Trophoblast cell (in vitro differentiated cells and primary cell): ENCODE measurements around the gene SLCO2B1.

ENCODE experiments used
- DNase-seq, 2 donors: peaks; one replicate each; pipeline ENCODE4 v3.0.0-alpha.2; 2016
- H2AFZ ChIP-seq: 2 replicates; pipeline ENCODE4 v1.6.1; 2013; ENCODE audit warnings: low read length, moderate library complexity, mild to moderate bottlenecking; ENCODE audit not compliant: insufficient read depth, poor library complexity
- H2AK5ac ChIP-seq: 2 replicates; pipeline ENCODE4 v1.6.1; 2013; ENCODE audit warnings: mild to moderate bottlenecking, low read length
- H2BK120ac ChIP-seq: 2 replicates; pipeline ENCODE4 v1.6.1; 2013; ENCODE audit warnings: low read length, mild to moderate bottlenecking, moderate library complexity; ENCODE audit not compliant: insufficient read depth, poor library complexity
- H2BK12ac ChIP-seq: 2 replicates; pipeline ENCODE4 v1.6.1; 2013; ENCODE audit warnings: mild to moderate bottlenecking, low read length, moderate library complexity
- H2BK5ac ChIP-seq: 2 replicates; pipeline ENCODE4 v1.6.1; 2013; ENCODE audit warnings: low read length, low read depth, moderate library complexity, mild to moderate bottlenecking; ENCODE audit not compliant: poor library complexity
- H3K14ac ChIP-seq: 2 replicates; pipeline ENCODE4 v1.6.1; 2013; ENCODE audit warnings: mild to moderate bottlenecking, low read length
- H3K18ac ChIP-seq: 2 replicates; pipeline ENCODE4 v1.6.1; 2013; ENCODE audit warnings: mild to moderate bottlenecking, low read length
- H3K23ac ChIP-seq: 2 replicates; pipeline ENCODE4 v1.6.1; 2013; ENCODE audit warnings: low read length
- H3K27ac ChIP-seq: 2 replicates; pipeline ENCODE4 v1.5.1; 2013; ENCODE audit warnings: low read depth, mild to moderate bottlenecking, inconsistent platforms, low read length, moderate library complexity
- H3K27me3 ChIP-seq: 2 replicates; pipeline ENCODE4 v1.6.1; 2013; ENCODE audit warnings: inconsistent platforms, mild to moderate bottlenecking, low read length, moderate library complexity; ENCODE audit not compliant: insufficient read depth
- H3K36me3 ChIP-seq, 2 experiments: 1 replicate in 1 of 2; 2 replicates in 1 of 2; pipeline ENCODE4 v1.6.1; 2013; ENCODE audit warnings: low read length in 2 of 2, mild to moderate bottlenecking in 2 of 2, moderate library complexity in 1 of 2; ENCODE audit not compliant: insufficient read depth in 2 of 2, control insufficient read depth in 1 of 2
- H3K4ac ChIP-seq: 2 replicates; pipeline ENCODE4 v1.6.1; 2013; ENCODE audit warnings: low read depth, mild to moderate bottlenecking, low read length, moderate library complexity
- H3K4me1 ChIP-seq, 2 experiments: 1 replicate in 1 of 2; 2 replicates in 1 of 2; pipeline ENCODE4 v1.6.1; 2013; ENCODE audit warnings: low read length in 2 of 2, mild to moderate bottlenecking in 2 of 2, moderate library complexity in 1 of 2; ENCODE audit not compliant: insufficient read depth in 2 of 2, control insufficient read depth in 1 of 2
- H3K4me2 ChIP-seq: 2 replicates; pipeline ENCODE4 v1.6.1; 2013; ENCODE audit warnings: inconsistent platforms, mild to moderate bottlenecking, low read length, moderate library complexity
- H3K4me3 ChIP-seq: 2 replicates; pipeline ENCODE4 v1.5.1; 2013; ENCODE audit warnings: mild to moderate bottlenecking, low read depth, low read length, inconsistent platforms
- H3K79me1 ChIP-seq: one replicate; pipeline ENCODE4 v1.6.1; 2013; ENCODE audit warnings: low read length
- H3K79me2 ChIP-seq: 2 replicates; pipeline ENCODE4 v1.6.1; 2013; ENCODE audit warnings: low read length, mild to moderate bottlenecking; ENCODE audit not compliant: control insufficient read depth, insufficient read depth, poor library complexity
- H3K9ac ChIP-seq: 2 replicates; pipeline ENCODE4 v1.6.1; 2013; ENCODE audit warnings: mild to moderate bottlenecking, low read length
- H3K9me3 ChIP-seq: 2 replicates; pipeline ENCODE4 v1.6.1; 2013; ENCODE audit warnings: low read depth, mild to moderate bottlenecking, control low read depth, inconsistent platforms, low read length; ENCODE audit not compliant: insufficient read depth
- H4K12ac ChIP-seq: 2 replicates; pipeline ENCODE4 v1.6.1; 2013; ENCODE audit warnings: low read depth, mild to moderate bottlenecking, low read length, moderate library complexity
- H4K8ac ChIP-seq: 2 replicates; pipeline ENCODE4 v1.6.1; 2013; ENCODE audit warnings: low read depth, mild to moderate bottlenecking, low read length, moderate library complexity
- H4K91ac ChIP-seq: one replicate; pipeline ENCODE4 v1.6.1; 2013; ENCODE audit warnings: low read depth, mild to moderate bottlenecking, low read length, moderate library complexity
- WGBS: extraction: QIAGEN DNeasy Blood & Tissue Kit; methylation state at CpG from one replicate; pipeline ENCODE4 v1.1.7; 2013; ENCODE audit warnings: missing lambda C conversion rate; ENCODE audit not compliant: insufficient read length, insufficient coverage; ENCODE audit errors: extremely low coverage; 5-methylcytosine and 5-hydroxymethylcytosine counted together

Gene SLCO2B1

GRCh38 chr11:75114465-75114864, 36.4 kb upstream of the SLCO2B1 start:
- Histone ChIP-seq H3K4me1 (no peaks in the 10 kb centered on the region), H3K27ac (no peak overlapping the region), H3K4ac (no peak overlapping the region), H3K23ac (no peak overlapping the region), H2BK120ac (no peak overlapping the region), H3K4me3 (no peak overlapping the region), H3K14ac (no peak overlapping the region), H3K18ac (no peak overlapping the region), H2AFZ (no peak overlapping the region), H2BK5ac (no peak overlapping the region), H4K8ac (no peak overlapping the region), H4K12ac (no peak overlapping the region), H2BK12ac (no peak overlapping the region), H3K36me3 (no peaks in the 10 kb centered on the region), H3K4me2 (no peak overlapping the region), H3K27me3 (no peaks in the 10 kb centered on the region), H3K79me2 (no peaks in the 10 kb centered on the region), H3K9me3 (peaks cover 3% of the 10 kb centered on the region), H3K9ac (no peak overlapping the region), H2AK5ac (no peak overlapping the region), H4K91ac (no peak overlapping the region), H3K79me1 (no peaks in the 10 kb centered on the region)
- no peak for DNase-seq
- no CpG with 5 or more reads among the region's 2 CpGs for WGBS

- Histone ChIP-seq H4K12ac (no peak overlapping the region), H3K79me1 (no peaks in the 10 kb centered on the region), H3K79me2 (no peaks in the 10 kb centered on the region), H3K36me3 (no peaks in the 10 kb centered on the region), H3K4me2 (no peak overlapping the region), H4K91ac (no peak overlapping the region), H4K8ac (no peak overlapping the region), H3K4me3 (no peak overlapping the region), H3K18ac (no peak overlapping the region), H3K27me3 (no peaks in the 10 kb centered on the region), H3K27ac (no peak overlapping the region), H2AFZ (no peak overlapping the region), H2BK12ac (no peak overlapping the region), H2AK5ac (no peak overlapping the region), H3K4me1 (no peaks in the 10 kb centered on the region), H3K14ac (no peak overlapping the region), H2BK5ac (no peak overlapping the region), H3K9ac (no peak overlapping the region), H3K4ac (no peak overlapping the region), H2BK120ac (no peak overlapping the region), H3K9me3 (peaks cover 3% of the 10 kb centered on the region), H3K23ac (no peak overlapping the region)
- no CpG with 5 or more reads among the region's 1 CpG for WGBS
- no peak for DNase-seq
These were observed 32.3 kb upstream of the SLCO2B1 start for GRCh38 chr11:75118577-75118976.

- H3K27me3 ChIP-seq = no peaks in the 10 kb centered on the region
- DNase-seq = no peak
- H2BK5ac ChIP-seq = no peak overlapping the region
- no CpG with 5 or more reads among the region's 2 CpGs for WGBS
- peaks cover 1% of the 10 kb centered on the region for H3K9me3 ChIP-seq
- H2AFZ ChIP-seq = no peak overlapping the region
- no peak overlapping the region for H2AK5ac ChIP-seq
- no peak overlapping the region for H2BK120ac ChIP-seq
- no peaks in the 10 kb centered on the region for H3K79me2 ChIP-seq
- H4K12ac ChIP-seq = no peak overlapping the region
- H4K91ac ChIP-seq = no peak overlapping the region
- no peaks in the 10 kb centered on the region for H3K79me1 ChIP-seq
- no peak overlapping the region for H3K4ac ChIP-seq
- no peaks in the 10 kb centered on the region for H3K36me3 ChIP-seq
- no peak overlapping the region for H3K4me3 ChIP-seq
- H3K14ac ChIP-seq = no peak overlapping the region
- no peak overlapping the region for H2BK12ac ChIP-seq
- no peaks in the 10 kb centered on the region for H3K4me1 ChIP-seq
- H4K8ac ChIP-seq = no peak overlapping the region
- H3K4me2 ChIP-seq = no peak overlapping the region
- no peak overlapping the region for H3K27ac ChIP-seq
- H3K9ac ChIP-seq = no peak overlapping the region
- no peak overlapping the region for H3K18ac ChIP-seq
- H3K23ac ChIP-seq = no peak overlapping the region
These were observed 24.3 kb upstream of the SLCO2B1 start for GRCh38 chr11:75126564-75126963.

- Histone ChIP-seq H3K23ac (no peak overlapping the region), H3K18ac (no peak overlapping the region), H3K4me1 (no peaks in the 10 kb centered on the region), H3K4me3 (no peak overlapping the region), H3K79me2 (no peaks in the 10 kb centered on the region), H2BK12ac (no peak overlapping the region), H2AFZ (no peak overlapping the region), H3K36me3 (no peaks in the 10 kb centered on the region), H2BK5ac (no peak overlapping the region), H3K9ac (no peak overlapping the region), H3K4ac (no peak overlapping the region), H3K79me1 (no peaks in the 10 kb centered on the region), H3K14ac (no peak overlapping the region), H3K27ac (no peak overlapping the region), H3K9me3 (peaks cover 4% of the 10 kb centered on the region), H4K12ac (no peak overlapping the region), H4K8ac (no peak overlapping the region), H2BK120ac (no peak overlapping the region), H4K91ac (no peak overlapping the region), H3K27me3 (no peaks in the 10 kb centered on the region), H3K4me2 (no peak overlapping the region), H2AK5ac (no peak overlapping the region)
- WGBS = no CpG with 5 or more reads among the region's 3 CpGs
- no peak for DNase-seq
These were observed 18.8 kb upstream of the SLCO2B1 start for GRCh38 chr11:75132080-75132479.
